COLO668 (cell line): ENCODE measurements around the gene TAF1A.

Experiments
- DNase-seq: peaks from one replicate; lab custom pipeline; 2025; ENCODE audit not compliant: unreplicated experiment; lab: John Stamatoyannopoulos, UW

Gene TAF1A

GRCh38 chr1:222600281-222600680, 10.5 kb upstream of the TAF1A start:
- no peak for DNase-seq

GRCh38 chr1:222596696-222597095, 7.0 kb upstream of the TAF1A start:
- DNase-seq, result no peak

GRCh38 chr1:222594789-222595188, 5.1 kb upstream of the TAF1A start:
- no peak for DNase-seq

- DNase-seq, result no peak
Measured at GRCh38 chr1:222592171-222592570, 2.4 kb upstream of the TAF1A start.

- DNase-seq, result no peak
Measured at GRCh38 chr1:222588135-222588534, 1.6 kb downstream of the TAF1A start.

- no peak for DNase-seq
Measured at GRCh38 chr1:222586842-222587241, 2.9 kb downstream of the TAF1A start.

- DNase-seq, result no peak
Measured at GRCh38 chr1:222583079-222583478, 6.7 kb downstream of the TAF1A start.

GRCh38 chr1:222582099-222582774, 7.5 kb downstream of the TAF1A start:
- DNase-seq, result no peak

- no peak for DNase-seq
Measured at GRCh38 chr1:222579316-222579715, 10.4 kb downstream of the TAF1A start.

- no peak for DNase-seq
Measured at GRCh38 chr1:222570837-222571236, 18.9 kb downstream of the TAF1A start.

- DNase-seq, result no peak
Measured at GRCh38 chr1:222561656-222562055, 28.1 kb downstream of the TAF1A start.

GRCh38 chr1:222557574-222557973, 32.2 kb downstream of the TAF1A start:
- no peak for DNase-seq

GRCh38 chr1:222557148-222557547, 32.6 kb downstream of the TAF1A start:
- DNase-seq, result no peak

GRCh38 chr1:222555992-222556615, 33.6 kb downstream of the TAF1A start:
- DNase-seq, result no peak

GRCh38 chr1:222554177-222554576, 35.6 kb downstream of the TAF1A start:
- DNase-seq, result no peak

GRCh38 chr1:222552882-222553281, 36.9 kb downstream of the TAF1A start:
- DNase-seq, result no peak

GRCh38 chr1:222547944-222548671, 41.6 kb downstream of the TAF1A start, which contains the start of gene HHIPL2:
TSS of gene HHIPL2 (minus strand) at chr1:222548104. CDS start at chr1:222548044, 60 bp downstream.
- DNase-seq, result no peak

- no peak for DNase-seq
Measured at GRCh38 chr1:222547260-222547614, 42.5 kb downstream of the TAF1A start.

- DNase-seq, result peak; percentile 28
Measured at GRCh38 chr1:222546548-222547259, 43.0 kb downstream of the TAF1A start.

GRCh38 chr1:222546091-222546490, 43.6 kb downstream of the TAF1A start:
- no peak for DNase-seq

- no peak for DNase-seq
Measured at GRCh38 chr1:222543817-222544216, 45.9 kb downstream of the TAF1A start.

GRCh38 chr1:222540598-222540995, 49.1 kb downstream of the TAF1A start:
- no peak for DNase-seq
